22Rv1 (cell line): ENCODE results near the gene PCDHB12.

Experiments used
- ZFX ChIP-seq: fragments of 450-650 bp; IDR thresholded peaks from 2 replicates; pipeline ENCODE4 v1.6.1; 2017; ENCODE audit warnings: antibody characterized with exemption, borderline replicate concordance
- TF ChIP-seq, protein P1 (sequence below): fragments of 450-650 bp; IDR thresholded peaks from 2 replicates; pipeline ENCODE4 v1.5.1; 2017; ENCODE audit warnings: mild to moderate bottlenecking

DNA sequence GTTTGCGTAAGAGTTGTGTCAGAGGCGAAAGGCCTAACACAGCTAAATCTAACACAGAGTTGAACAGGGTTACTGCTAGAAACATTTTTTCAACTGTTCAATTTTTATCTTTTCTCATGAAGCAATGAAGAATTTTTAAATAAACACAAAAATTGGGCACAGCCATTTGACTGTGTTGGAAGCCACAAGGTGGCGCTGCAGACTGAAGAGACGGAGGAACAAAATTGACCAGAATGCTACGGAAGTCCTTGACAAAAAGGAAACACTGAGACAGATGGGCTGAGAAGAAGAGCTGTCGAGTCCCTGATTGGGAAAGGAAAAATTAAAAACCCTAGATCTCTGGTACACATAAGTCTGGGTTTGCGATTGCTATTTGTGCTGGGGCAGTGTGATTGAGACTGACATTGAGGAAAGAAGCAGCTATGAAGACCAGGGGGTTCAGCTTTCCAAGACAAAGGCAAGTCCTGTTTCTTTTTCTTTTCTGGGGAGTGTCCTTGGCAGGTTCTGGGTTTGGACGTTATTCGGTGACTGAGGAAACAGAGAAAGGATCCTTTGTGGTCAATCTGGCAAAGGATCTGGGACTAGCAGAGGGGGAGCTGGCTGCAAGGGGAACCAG is 21.5 kb upstream of the PCDHB12 start, which contains the start of gene PCDHB9:
- TF ChIP-seq, protein P1, sequence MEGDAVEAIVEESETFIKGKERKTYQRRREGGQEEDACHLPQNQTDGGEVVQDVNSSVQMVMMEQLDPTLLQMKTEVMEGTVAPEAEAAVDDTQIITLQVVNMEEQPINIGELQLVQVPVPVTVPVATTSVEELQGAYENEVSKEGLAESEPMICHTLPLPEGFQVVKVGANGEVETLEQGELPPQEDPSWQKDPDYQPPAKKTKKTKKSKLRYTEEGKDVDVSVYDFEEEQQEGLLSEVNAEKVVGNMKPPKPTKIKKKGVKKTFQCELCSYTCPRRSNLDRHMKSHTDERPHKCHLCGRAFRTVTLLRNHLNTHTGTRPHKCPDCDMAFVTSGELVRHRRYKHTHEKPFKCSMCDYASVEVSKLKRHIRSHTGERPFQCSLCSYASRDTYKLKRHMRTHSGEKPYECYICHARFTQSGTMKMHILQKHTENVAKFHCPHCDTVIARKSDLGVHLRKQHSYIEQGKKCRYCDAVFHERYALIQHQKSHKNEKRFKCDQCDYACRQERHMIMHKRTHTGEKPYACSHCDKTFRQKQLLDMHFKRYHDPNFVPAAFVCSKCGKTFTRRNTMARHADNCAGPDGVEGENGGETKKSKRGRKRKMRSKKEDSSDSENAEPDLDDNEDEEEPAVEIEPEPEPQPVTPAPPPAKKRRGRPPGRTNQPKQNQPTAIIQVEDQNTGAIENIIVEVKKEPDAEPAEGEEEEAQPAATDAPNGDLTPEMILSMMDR, result peak; percentile 90
- no peak for TF ChIP-seq ZFX
